SK-N-SH treated with all-trans-retinoic acid at 6 μM for 48 hours (cell line): Measurements from ENCODE around the gene ASIC3.

Source experiments
- CSDC2 ChIP-seq: fragments of 250-450 bp; sonication (Bioruptor Pico); IDR thresholded peaks from 2 replicates; pipeline ENCODE4 v1.5.0; 2020; ENCODE audit warnings: mild to moderate bottlenecking, moderate library complexity
- ESRRG ChIP-seq: fragments of 250-450 bp; sonication (Bioruptor Pico); IDR thresholded peaks from 2 replicates; pipeline ENCODE4 v1.6.1; 2021; ENCODE audit warnings: mild to moderate bottlenecking
- GLIS3 ChIP-seq: fragments of 250-450 bp; sonication (Bioruptor Pico); IDR thresholded peaks from 2 replicates; pipeline ENCODE4 v1.5.0; 2020; ENCODE audit warnings: mild to moderate bottlenecking, moderate library complexity
- OSR1 ChIP-seq: fragments of 250-450 bp; sonication (Bioruptor Pico); IDR thresholded peaks from 2 replicates; pipeline ENCODE4 v1.8.0; 2022; ENCODE audit warnings: moderate library complexity, mild to moderate bottlenecking, inconsistent platforms
- PATZ1 ChIP-seq: fragments of 250-450 bp; sonication (Bioruptor Pico); IDR thresholded peaks from 2 replicates; pipeline ENCODE4 v1.8.0; 2020; ENCODE audit warnings: mild to moderate bottlenecking, moderate library complexity, borderline replicate concordance
- POU6F1 ChIP-seq: fragments of 250-450 bp; sonication (Bioruptor Pico); IDR thresholded peaks from 2 replicates; pipeline ENCODE4 v1.8.0; 2021; ENCODE audit warnings: low read depth, mild to moderate bottlenecking, moderate library complexity, borderline replicate concordance
- RARB ChIP-seq: fragments of 250-450 bp; sonication (Bioruptor Pico); IDR thresholded peaks from 2 replicates; pipeline ENCODE4 v1.8.0; 2021; ENCODE audit warnings: mild to moderate bottlenecking, moderate library complexity
- SNAI2 ChIP-seq: fragments of 250-450 bp; sonication (Bioruptor Pico); IDR thresholded peaks from 2 replicates; pipeline ENCODE4 v1.5.0; 2020; ENCODE audit warnings: mild to moderate bottlenecking, moderate library complexity
- TCF4 ChIP-seq: fragments of 250-450 bp; sonication (Bioruptor Pico); IDR thresholded peaks from 2 replicates; pipeline ENCODE4 v1.8.0; 2021; ENCODE audit warnings: mild to moderate bottlenecking, moderate library complexity, borderline replicate concordance
- ZFP3 ChIP-seq: fragments of 250-450 bp; sonication (Bioruptor Pico); IDR thresholded peaks from 2 replicates; pipeline ENCODE4 v1.5.0; 2020; ENCODE audit warnings: mild to moderate bottlenecking, moderate library complexity
- ZFP30 ChIP-seq: fragments of 450-650 bp; formaldehyde crosslinking; IDR thresholded peaks from 2 replicates; pipeline ENCODE4 v1.5.0; 2022; ENCODE audit warnings: mild to moderate bottlenecking, moderate library complexity
- ZNF70 ChIP-seq: fragments of 450-650 bp; formaldehyde crosslinking; IDR thresholded peaks from 2 replicates; pipeline ENCODE4 v1.5.0; 2020; ENCODE audit warnings: mild to moderate bottlenecking, moderate library complexity
- ZNF8 ChIP-seq: fragments of 450-650 bp; formaldehyde crosslinking; IDR thresholded peaks from 2 replicates; pipeline ENCODE4 v1.5.0; 2020; ENCODE audit warnings: mild to moderate bottlenecking, moderate library complexity
- TF ChIP-seq, protein P1 (sequence below): fragments of 250-450 bp; sonication (Bioruptor Pico); IDR thresholded peaks from 2 replicates; pipeline ENCODE4 v1.5.0; 2020; ENCODE audit warnings: mild to moderate bottlenecking, moderate library complexity

- TF ChIP-seq SNAI2 (CRISPR knock-in tag) (no peak), TCF4 (no peak), OSR1 (no peak), ZFP3 (CRISPR knock-in tag) (no peak), POU6F1 (CRISPR knock-in tag) (no peak), ZNF70 (no peak), ZNF8 (CRISPR knock-in tag) (no peak), CSDC2 (CRISPR knock-in tag) (no peak), ZFP30 (no peak), PATZ1 (CRISPR knock-in tag) (no peak), GLIS3 (CRISPR knock-in tag) (no peak), RARB (CRISPR knock-in tag) (no peak), ESRRG (CRISPR knock-in tag) (no peak)
- TF ChIP-seq, protein P1, sequence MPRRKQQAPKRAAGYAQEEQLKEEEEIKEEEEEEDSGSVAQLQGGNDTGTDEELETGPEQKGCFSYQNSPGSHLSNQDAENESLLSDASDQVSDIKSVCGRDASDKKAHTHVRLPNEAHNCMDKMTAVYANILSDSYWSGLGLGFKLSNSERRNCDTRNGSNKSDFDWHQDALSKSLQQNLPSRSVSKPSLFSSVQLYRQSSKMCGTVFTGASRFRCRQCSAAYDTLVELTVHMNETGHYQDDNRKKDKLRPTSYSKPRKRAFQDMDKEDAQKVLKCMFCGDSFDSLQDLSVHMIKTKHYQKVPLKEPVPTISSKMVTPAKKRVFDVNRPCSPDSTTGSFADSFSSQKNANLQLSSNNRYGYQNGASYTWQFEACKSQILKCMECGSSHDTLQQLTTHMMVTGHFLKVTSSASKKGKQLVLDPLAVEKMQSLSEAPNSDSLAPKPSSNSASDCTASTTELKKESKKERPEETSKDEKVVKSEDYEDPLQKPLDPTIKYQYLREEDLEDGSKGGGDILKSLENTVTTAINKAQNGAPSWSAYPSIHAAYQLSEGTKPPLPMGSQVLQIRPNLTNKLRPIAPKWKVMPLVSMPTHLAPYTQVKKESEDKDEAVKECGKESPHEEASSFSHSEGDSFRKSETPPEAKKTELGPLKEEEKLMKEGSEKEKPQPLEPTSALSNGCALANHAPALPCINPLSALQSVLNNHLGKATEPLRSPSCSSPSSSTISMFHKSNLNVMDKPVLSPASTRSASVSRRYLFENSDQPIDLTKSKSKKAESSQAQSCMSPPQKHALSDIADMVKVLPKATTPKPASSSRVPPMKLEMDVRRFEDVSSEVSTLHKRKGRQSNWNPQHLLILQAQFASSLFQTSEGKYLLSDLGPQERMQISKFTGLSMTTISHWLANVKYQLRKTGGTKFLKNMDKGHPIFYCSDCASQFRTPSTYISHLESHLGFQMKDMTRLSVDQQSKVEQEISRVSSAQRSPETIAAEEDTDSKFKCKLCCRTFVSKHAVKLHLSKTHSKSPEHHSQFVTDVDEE (CRISPR knock-in tag), result no peak
Measured at GRCh38 chr7:151016505-151016904, 31.8 kb upstream of the ASIC3 start.
